Measurements from ENCODE around the gene PAQR7.

The PAQR7 gene

DNA sequence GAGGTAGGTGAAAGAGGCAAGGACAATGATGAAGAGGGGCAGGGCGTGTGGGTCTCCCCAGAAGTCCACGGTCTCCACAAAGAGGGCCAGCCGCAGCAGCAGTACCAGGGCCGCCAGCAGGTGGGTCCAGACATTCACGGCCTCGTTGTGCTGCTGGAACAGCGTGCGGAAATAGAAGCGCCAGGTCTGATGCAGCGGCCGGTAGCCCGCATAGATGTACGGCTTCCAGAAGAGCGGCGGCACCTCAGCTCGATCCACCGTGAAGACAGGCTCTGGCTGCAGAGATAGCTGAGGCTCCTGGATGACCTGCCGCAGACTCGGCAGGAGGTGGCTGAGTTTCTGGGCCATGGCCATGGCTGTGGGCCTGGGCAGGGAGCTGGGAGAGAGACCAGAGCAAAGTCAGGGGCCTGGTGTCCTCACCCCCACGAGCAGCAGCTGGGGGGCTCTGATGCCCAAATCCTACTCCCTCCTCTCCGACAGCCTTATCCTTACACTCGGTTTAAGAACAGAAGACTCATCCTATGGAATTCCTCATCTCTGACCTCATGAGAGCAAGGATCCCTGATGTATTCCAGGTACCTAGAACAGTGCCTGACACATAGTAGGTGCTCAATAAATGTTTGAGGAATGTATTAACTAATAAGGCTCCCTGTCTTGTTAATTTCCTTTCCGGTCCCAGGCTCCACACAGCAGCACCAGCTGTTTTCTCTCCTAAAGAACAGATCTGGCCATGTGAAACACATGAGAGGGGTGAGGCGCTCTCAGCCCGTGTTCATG is 11.8 kb downstream of the PAQR7 start:
- TF ChIP-seq, protein P1, sequence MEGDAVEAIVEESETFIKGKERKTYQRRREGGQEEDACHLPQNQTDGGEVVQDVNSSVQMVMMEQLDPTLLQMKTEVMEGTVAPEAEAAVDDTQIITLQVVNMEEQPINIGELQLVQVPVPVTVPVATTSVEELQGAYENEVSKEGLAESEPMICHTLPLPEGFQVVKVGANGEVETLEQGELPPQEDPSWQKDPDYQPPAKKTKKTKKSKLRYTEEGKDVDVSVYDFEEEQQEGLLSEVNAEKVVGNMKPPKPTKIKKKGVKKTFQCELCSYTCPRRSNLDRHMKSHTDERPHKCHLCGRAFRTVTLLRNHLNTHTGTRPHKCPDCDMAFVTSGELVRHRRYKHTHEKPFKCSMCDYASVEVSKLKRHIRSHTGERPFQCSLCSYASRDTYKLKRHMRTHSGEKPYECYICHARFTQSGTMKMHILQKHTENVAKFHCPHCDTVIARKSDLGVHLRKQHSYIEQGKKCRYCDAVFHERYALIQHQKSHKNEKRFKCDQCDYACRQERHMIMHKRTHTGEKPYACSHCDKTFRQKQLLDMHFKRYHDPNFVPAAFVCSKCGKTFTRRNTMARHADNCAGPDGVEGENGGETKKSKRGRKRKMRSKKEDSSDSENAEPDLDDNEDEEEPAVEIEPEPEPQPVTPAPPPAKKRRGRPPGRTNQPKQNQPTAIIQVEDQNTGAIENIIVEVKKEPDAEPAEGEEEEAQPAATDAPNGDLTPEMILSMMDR (IDR thresholded peaks at IDR 0.05; ENCODE audit: low read depth, low read length), result no peak
- no peak overlapping the region for H3K4me3 ChIP-seq (ENCODE audit: low read depth, low read length)
- DNase-seq (ENCODE audit: low read depth, low spot score), result no peak
- in situ Hi-C loops (cut with HindIII; ENCODE audit: low sequenced_read_pairs), result no loop called here

DNA sequence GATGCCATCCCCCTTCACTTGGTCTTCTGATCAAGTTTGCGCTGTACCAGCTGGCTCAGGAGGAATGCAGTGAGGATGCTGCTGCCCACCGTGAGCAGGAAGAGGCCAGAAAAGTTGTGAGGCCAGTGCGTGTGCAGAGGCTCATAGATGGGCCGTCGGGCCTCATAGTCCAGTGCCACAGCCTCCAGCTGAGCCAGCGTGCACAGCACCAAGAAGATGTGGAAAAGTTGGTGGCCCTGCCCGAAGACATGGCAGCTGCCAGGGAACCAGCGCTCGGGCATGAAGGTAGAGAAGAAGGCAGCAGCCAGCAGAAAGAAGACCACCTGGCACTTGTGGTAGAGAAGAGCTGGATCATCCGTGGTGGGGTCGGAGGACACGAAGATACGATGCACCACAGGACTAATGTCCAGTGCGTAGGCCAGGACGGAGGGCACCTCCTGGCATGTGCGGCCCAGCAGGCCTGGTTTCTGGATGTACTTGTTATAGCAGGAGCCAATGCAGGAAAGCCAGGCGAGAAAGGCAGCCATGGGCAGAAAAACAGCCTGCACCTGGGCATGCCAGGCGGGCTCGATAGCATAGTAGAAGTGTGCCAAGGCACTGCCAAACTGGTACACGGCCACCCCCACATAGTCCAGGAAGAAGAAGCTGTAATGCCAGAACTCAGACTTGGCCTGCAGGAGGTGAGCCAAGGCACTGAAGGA is 12.6 kb downstream of the PAQR7 start:
- in situ Hi-C loops (cut with HindIII; ENCODE audit: low sequenced_read_pairs), result no loop called here
- no peak for DNase-seq (ENCODE audit: low read depth, low spot score)
- H3K4me3 ChIP-seq (ENCODE audit: low read depth, low read length), result no peak overlapping the region
- TF ChIP-seq, protein P1 (IDR thresholded peaks at IDR 0.05; ENCODE audit: low read depth, low read length), result no peak

DNA sequence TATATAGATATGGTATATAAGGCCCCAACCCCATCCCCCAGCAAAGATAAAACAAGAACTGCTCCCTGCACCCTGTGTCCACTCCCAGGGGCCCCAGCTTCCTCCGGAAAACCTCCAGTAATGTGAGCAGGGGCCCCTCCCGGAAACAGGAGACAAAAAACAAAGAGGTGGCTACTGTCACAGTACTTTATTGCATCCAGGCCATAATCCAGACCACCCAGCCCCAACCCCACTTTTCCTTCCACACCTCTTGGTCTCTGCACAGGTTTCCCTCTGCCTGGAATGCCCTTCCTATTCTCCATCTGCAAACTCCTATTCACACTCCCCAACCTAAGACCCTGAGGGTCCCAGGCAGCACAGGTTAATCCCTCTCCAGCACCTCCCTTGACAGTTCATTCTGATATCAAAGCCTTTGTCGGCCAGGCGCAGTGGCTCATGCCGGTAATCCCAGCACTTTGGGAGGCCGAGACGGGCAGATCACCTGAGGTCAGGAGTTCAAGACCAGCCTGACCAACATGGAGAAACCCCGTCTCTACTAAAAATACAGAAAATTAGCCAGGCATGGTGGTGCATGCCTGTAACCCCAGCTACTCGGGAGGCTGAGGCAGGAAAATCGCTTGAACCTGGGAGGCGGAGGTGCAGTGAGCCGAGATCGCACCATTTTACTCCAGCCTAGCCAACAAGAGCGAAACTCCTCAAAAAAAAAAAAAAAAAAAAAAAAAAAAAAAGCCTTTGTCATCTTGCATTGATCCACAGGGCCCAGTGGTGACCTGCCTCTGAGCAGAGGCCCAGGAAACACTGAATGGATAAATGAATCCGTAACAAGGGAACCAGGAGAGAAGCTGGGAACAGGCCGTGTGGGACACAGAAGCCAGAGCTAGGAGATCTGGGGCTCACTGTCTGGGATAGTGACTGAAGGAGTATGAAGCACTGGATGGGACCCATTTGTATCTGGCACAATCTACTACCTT is 13.9 kb downstream of the PAQR7 start:
- TF ChIP-seq, protein P1 (IDR thresholded peaks at IDR 0.05; ENCODE audit: low read depth, low read length), result no peak
- H3K4me3 ChIP-seq (ENCODE audit: low read depth, low read length), result no peak overlapping the region
- in situ Hi-C loops (cut with HindIII; ENCODE audit: low sequenced_read_pairs), result no loop called here
- DNase-seq (ENCODE audit: low read depth, low spot score), result no peak

DNA sequence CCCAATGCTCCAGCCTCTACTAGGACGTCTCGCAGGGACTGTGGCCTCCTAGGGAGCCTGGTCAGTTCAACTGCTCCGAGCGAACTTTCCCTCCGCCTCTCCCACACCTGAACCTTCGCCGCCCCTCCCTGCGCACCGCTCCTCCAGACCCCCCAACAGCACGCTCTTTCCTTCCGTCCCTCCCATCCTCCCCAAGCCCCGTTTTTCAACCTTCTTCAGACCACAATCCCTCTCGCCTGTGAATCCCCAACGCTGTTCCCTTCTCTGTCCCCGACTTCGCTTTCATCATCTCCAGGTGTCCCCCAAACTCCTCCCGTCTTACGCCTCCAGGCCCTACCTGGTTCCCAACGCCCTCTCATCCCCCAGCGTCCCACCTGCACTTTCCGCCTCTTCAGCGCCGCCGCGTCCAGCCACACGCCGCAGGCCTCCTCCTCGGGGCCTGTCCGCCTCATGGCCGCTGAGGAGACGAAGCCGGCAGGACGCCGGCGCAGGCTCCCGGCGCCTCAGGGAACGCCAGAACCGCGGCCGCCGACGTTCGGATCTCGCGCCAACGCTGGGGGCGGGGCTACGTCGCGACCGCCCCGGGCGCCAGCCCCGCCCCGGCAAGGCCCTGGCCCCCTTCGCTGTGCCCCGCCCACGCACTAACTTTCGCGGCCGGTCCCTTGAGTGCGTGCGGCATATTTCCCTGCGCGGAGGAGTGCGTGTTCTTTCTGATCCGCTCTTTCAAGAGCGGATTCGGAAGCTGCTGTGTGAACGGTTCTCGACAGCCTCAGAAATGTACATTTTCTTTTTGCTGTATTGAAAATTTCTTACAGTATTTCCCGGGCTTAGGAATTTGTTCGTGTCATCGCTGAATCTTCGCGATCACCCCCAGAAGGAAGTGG is 16.4 kb downstream of the PAQR7 start, which contains the start of gene AUNIP:
TSS of gene AUNIP (minus strand) at position 552 of the 884 bp plus-strand sequence. CDS start at position 452, 100 bp downstream.
- TF ChIP-seq, protein P1 (IDR thresholded peaks at IDR 0.05; ENCODE audit: low read depth, low read length), result no peak
- peak within 1 kb of the TSS; percentile 71 for H3K4me3 ChIP-seq (ENCODE audit: low read depth, low read length)
- in situ Hi-C loops (cut with HindIII; ENCODE audit: low sequenced_read_pairs), result no loop called here
- peak; percentile 85 for DNase-seq (ENCODE audit: low read depth, low spot score)

DNA sequence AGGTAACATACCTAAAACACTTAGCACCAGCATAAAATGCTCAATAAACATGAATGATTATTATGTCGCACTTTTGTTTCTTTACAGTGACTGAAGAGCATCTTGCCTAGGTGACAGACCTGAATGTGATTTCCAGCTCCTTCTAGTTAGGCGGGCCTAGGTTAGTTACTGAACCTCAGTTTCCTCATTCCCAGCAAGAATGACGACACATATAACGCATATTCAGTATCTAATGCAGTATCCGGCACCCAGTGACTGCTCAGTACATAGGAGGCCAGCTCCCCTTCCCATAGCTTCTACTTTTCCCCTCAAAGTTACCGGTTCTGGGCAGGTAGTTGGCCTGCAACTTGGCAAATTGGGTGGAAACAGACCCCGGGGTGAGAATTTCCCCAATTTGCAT is 17.0 kb downstream of the PAQR7 start:
- TF ChIP-seq, protein P1 (IDR thresholded peaks at IDR 0.05; ENCODE audit: low read depth, low read length), result no peak
- in situ Hi-C loops (cut with HindIII; ENCODE audit: low sequenced_read_pairs), result no loop called here
- no peak for DNase-seq (ENCODE audit: low read depth, low spot score)
- H3K4me3 ChIP-seq (ENCODE audit: low read depth, low read length), result peak overlapping the region; percentile 71

All from astrocyte of the spinal cord (primary cell).